Raji (cell line): ENCODE data around the gene ZNF804B.

ENCODE experiments used
- POLR2A ChIP-seq: IDR thresholded peaks from 2 replicates; pipeline ENCODE4 v1.6.1; 2011; ENCODE audit warnings: low read depth, low read length, control low read depth; ENCODE audit not compliant: insufficient read depth

Gene ZNF804B

GRCh38 chr7:88795553-88795952, 36.1 kb downstream of the ZNF804B start, which contains the start of gene TEX47:
Gene TEX47, minus strand, starts transcription at chr7:88795737. Its CDS starts 795 bp downstream, at chr7:88794942.
- no peak for TF ChIP-seq POLR2A

- no peak for TF ChIP-seq POLR2A
Measured at GRCh38 chr7:88801046-88801445, 41.5 kb downstream of the ZNF804B start.

- TF ChIP-seq POLR2A = no peak
Measured at GRCh38 chr7:88806280-88807037, 47.0 kb downstream of the ZNF804B start.

- TF ChIP-seq POLR2A = no peak
Measured at GRCh38 chr7:88818552-88818951, 59.1 kb downstream of the ZNF804B start.

- no peak for TF ChIP-seq POLR2A
Measured at GRCh38 chr7:88826222-88826621, 66.7 kb downstream of the ZNF804B start.

GRCh38 chr7:88835147-88835728, 75.7 kb downstream of the ZNF804B start:
- no peak for TF ChIP-seq POLR2A

GRCh38 chr7:88842201-88842600, 82.7 kb downstream of the ZNF804B start:
- no peak for TF ChIP-seq POLR2A

- TF ChIP-seq POLR2A = no peak
Measured at GRCh38 chr7:88845091-88845490, 85.6 kb downstream of the ZNF804B start.

GRCh38 chr7:88851220-88851619, 91.7 kb downstream of the ZNF804B start:
- TF ChIP-seq POLR2A = no peak

GRCh38 chr7:88859288-88859687, 99.8 kb downstream of the ZNF804B start:
- no peak for TF ChIP-seq POLR2A

GRCh38 chr7:88866265-88866863, 106.9 kb downstream of the ZNF804B start:
- TF ChIP-seq POLR2A = no peak

GRCh38 chr7:88867158-88867557, 107.7 kb downstream of the ZNF804B start:
- no peak for TF ChIP-seq POLR2A

GRCh38 chr7:88868456-88868855, 109.0 kb downstream of the ZNF804B start:
- TF ChIP-seq POLR2A = no peak

GRCh38 chr7:88881136-88881535, 121.6 kb downstream of the ZNF804B start:
- TF ChIP-seq POLR2A = no peak

- TF ChIP-seq POLR2A = no peak
Measured at GRCh38 chr7:88885131-88885530, 125.6 kb downstream of the ZNF804B start.

GRCh38 chr7:88888684-88889083, 129.2 kb downstream of the ZNF804B start:
- no peak for TF ChIP-seq POLR2A
